Measurements from ENCODE around the gene JAKMIP2.

Gene JAKMIP2

DNA sequence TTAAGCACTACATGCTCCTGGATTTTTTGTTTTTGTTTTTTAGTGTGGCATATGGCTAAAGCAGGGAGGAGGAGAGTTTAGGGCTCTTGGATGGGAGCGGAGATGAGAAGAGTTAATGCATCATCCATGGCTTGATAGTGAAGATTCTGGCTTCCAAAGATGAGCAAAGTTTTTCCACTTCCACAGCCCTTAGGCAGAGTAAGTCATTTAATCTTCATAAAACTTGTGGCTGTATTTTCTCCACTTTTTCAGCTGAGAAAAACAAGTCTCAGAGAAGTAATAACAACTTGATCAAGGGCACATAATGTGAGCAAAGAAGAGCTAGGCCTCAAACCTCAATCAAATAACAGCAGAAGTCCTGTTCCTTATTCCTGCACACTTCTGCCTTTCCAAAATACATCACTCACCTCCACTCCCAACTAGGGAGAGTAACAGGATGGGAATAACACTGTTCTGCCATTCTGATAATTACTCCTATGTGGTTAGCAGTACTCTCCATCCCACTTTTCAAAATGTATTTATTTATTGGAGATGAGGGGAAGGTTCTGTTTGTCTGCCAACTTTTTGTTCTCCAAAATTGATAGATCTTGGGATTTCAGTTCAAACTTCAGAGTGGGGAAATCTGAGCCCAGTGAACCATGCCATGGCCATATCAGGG, 218.9 kb downstream of the JAKMIP2 start:
- no peaks in the 10 kb centered on the region for H3K4me1 ChIP-seq (ENCODE audit: control insufficient read depth, insufficient read depth, low read length)
- ChIA-PET POLR2A (no interaction called here), CTCF (interaction anchor here (0.9 to 2.8 kb wide), 3 partner anchors 14 to 109 kb away, joined by 3 to 17 read pairs (median 3); no protein-coding TSS in a partner anchor)

DNA sequence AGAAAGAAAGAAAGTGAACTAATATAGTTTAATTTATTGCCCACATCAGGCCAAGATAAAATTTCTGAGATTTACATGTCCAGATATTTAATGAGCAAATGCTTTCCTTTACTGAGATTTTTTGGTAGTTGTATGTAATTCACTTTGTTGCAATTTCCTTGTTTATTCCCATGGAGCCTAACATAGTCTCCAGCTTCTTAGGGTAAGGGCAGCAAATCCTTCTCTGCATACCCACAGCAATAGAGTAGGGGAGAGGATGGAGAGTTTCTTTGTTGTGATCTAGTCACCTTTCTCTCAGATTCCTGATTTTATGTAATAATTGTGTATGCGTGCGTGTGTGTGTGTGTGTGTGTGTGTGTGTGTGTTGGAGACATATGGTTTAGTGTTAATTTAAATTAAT, 221.1 kb downstream of the JAKMIP2 start:
- H3K4me3 ChIP-seq (ENCODE audit: low read depth, low read length): no peak overlapping the region
- H3K4me1 ChIP-seq (ENCODE audit: control insufficient read depth, insufficient read depth, low read length): no peaks in the 10 kb centered on the region
- no peaks in the 10 kb centered on the region for H3K9me3 ChIP-seq (ENCODE audit: control insufficient read depth, insufficient read depth, low read depth, low read length)
- H3K27ac ChIP-seq (ENCODE audit: extremely low read depth, low read depth, low read length): no peak overlapping the region
- TF ChIP-seq ZNF629 (tag by site-specific recombination; IDR thresholded peaks at IDR 0.05): no peak
- ChIA-PET CTCF (interaction anchor here (0.7 to 4.3 kb wide), 5 partner anchors 15 to 595 kb away, joined by 3 to 51 read pairs (median 3); no protein-coding TSS in a partner anchor), POLR2A (no interaction called here)
- no peaks in the 10 kb centered on the region for H3K36me3 ChIP-seq (ENCODE audit: control insufficient read depth in 2 of 2, insufficient read depth in 1 of 2, low read length in 2 of 2)

More for the DNA sequence above, 218.9 kb downstream of the JAKMIP2 start:
- TF ChIP-seq MEIS1 (CRISPR knock-in tag; IDR thresholded peaks at IDR 0.05; ENCODE audit: borderline replicate concordance) (no peak), ZNF37A (tag by site-specific recombination; IDR thresholded peaks at IDR 0.05) (no peak)
- no peaks in the 10 kb centered on the region for H3K36me3 ChIP-seq (ENCODE audit: control insufficient read depth in 2 of 2, insufficient read depth in 1 of 2, low read length in 2 of 2)
- H3K27ac ChIP-seq (ENCODE audit: extremely low read depth, low read depth, low read length): no peak overlapping the region
- H3K9me3 ChIP-seq (ENCODE audit: control insufficient read depth, insufficient read depth, low read depth, low read length): no peaks in the 10 kb centered on the region
- H3K4me3 ChIP-seq (ENCODE audit: low read depth, low read length): no peak overlapping the region

DNA sequence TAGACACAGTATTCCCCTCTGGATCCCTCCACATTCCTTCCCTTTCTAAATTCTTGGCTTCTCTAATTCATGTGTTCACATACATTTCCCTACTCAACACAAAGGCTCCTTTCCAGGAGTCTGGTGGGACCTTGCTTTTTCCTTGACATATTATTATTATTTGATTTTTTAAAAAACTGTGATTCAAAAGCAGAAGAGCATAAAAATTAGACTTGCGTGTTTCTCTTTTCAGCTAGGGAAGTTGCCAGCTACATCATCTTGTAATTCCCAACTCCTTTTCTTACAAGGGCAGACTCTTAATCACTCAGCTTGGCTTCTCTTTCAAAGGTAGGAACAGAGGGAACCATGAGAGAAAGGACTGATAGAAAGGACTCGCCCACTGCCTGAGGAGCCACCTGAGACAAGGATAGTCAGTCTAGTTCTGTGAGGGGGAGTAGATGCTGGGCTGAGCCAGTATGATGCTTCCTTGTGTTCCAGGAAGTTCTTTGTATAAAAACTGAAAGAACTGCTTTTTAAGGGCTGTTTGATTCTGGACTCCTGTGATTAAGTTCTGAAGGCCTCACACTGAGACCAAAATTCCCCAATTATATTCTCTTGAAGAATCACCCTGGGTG, 221.7 kb downstream of the JAKMIP2 start:
- H3K9me3 ChIP-seq (ENCODE audit: control insufficient read depth, insufficient read depth, low read depth, low read length): no peaks in the 10 kb centered on the region
- ChIA-PET POLR2A (no interaction called here), CTCF (interaction anchor here (0.6 to 4.3 kb wide), 14 partner anchors 8 to 595 kb away, joined by 3 to 51 read pairs (median 4); no protein-coding TSS in a partner anchor)
- H3K4me1 ChIP-seq (ENCODE audit: control insufficient read depth, insufficient read depth, low read length): no peaks in the 10 kb centered on the region
- TF ChIP-seq, protein P1, sequence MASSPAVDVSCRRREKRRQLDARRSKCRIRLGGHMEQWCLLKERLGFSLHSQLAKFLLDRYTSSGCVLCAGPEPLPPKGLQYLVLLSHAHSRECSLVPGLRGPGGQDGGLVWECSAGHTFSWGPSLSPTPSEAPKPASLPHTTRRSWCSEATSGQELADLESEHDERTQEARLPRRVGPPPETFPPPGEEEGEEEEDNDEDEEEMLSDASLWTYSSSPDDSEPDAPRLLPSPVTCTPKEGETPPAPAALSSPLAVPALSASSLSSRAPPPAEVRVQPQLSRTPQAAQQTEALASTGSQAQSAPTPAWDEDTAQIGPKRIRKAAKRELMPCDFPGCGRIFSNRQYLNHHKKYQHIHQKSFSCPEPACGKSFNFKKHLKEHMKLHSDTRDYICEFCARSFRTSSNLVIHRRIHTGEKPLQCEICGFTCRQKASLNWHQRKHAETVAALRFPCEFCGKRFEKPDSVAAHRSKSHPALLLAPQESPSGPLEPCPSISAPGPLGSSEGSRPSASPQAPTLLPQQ (tag by site-specific recombination; IDR thresholded peaks at IDR 0.05): no peak
- no peak for TF ChIP-seq OVOL3 (tag by site-specific recombination; IDR thresholded peaks at IDR 0.05)
- TF ChIP-seq ZNF404 (tag by site-specific recombination; IDR thresholded peaks at IDR 0.05): no peak
- no peak for TF ChIP-seq MZF1 (tag by site-specific recombination; IDR thresholded peaks at IDR 0.05; ENCODE audit: borderline replicate concordance)
- no peak for TF ChIP-seq ZNF549 (tag by site-specific recombination; IDR thresholded peaks at IDR 0.05)
- TF ChIP-seq ZNF133 (tag by site-specific recombination; IDR thresholded peaks at IDR 0.05): no peak
- no peak for TF ChIP-seq KLF1 (tag by site-specific recombination; IDR thresholded peaks at IDR 0.05)
- no peak overlapping the region for H3K27ac ChIP-seq (ENCODE audit: extremely low read depth, low read depth, low read length)
- no peaks in the 10 kb centered on the region for H3K36me3 ChIP-seq (ENCODE audit: control insufficient read depth in 2 of 2, insufficient read depth in 1 of 2, low read length in 2 of 2)
- H3K4me3 ChIP-seq (ENCODE audit: low read depth, low read length): no peak overlapping the region

DNA sequence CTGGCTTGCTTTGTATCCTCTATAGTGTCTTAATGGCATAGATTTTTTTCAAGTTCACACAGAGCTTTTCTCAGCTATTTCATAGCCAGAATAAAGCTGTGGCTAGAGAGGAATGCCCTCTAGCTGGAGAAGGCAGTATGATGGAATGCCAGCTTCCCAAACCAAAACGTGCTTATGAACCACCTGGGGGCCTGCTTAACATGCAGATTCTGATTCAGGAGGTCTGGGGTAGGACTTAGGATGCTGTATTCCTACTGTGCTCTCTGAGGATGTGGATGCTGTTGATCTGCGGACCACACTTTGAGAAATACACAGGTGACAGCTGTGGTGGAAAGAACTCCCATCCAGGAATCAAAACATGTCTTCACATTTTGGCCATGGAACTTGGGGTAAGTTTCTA, 222.8 kb downstream of the JAKMIP2 start:
- no peaks in the 10 kb centered on the region for H3K36me3 ChIP-seq (ENCODE audit: control insufficient read depth in 2 of 2, insufficient read depth in 1 of 2, low read length in 2 of 2)
- TF ChIP-seq, protein P2, sequence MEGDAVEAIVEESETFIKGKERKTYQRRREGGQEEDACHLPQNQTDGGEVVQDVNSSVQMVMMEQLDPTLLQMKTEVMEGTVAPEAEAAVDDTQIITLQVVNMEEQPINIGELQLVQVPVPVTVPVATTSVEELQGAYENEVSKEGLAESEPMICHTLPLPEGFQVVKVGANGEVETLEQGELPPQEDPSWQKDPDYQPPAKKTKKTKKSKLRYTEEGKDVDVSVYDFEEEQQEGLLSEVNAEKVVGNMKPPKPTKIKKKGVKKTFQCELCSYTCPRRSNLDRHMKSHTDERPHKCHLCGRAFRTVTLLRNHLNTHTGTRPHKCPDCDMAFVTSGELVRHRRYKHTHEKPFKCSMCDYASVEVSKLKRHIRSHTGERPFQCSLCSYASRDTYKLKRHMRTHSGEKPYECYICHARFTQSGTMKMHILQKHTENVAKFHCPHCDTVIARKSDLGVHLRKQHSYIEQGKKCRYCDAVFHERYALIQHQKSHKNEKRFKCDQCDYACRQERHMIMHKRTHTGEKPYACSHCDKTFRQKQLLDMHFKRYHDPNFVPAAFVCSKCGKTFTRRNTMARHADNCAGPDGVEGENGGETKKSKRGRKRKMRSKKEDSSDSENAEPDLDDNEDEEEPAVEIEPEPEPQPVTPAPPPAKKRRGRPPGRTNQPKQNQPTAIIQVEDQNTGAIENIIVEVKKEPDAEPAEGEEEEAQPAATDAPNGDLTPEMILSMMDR (tag by site-specific recombination; IDR thresholded peaks at IDR 0.05): peak; percentile 41; the same call in 1 of the 2 replicates
- TF ChIP-seq ZNF146 (tag by site-specific recombination; IDR thresholded peaks at IDR 0.05): no peak
- TF ChIP-seq, protein P3, sequence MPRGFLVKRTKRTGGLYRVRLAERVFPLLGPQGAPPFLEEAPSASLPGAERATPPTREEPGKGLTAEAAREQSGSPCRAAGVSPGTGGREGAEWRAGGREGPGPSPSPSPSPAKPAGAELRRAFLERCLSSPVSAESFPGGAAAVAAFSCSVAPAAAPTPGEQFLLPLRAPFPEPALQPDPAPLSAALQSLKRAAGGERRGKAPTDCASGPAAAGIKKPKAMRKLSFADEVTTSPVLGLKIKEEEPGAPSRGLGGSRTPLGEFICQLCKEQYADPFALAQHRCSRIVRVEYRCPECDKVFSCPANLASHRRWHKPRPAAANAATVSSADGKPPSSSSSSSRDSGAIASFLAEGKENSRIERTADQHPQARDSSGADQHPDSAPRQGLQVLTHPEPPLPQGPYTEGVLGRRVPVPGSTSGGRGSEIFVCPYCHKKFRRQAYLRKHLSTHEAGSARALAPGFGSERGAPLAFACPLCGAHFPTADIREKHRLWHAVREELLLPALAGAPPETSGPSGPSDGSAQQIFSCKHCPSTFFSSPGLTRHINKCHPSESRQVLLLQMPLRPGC (tag by site-specific recombination; IDR thresholded peaks at IDR 0.05): no peak
- no peaks in the 10 kb centered on the region for H3K9me3 ChIP-seq (ENCODE audit: control insufficient read depth, insufficient read depth, low read depth, low read length)
- ChIA-PET CTCF (interaction anchor here (0.6 to 4.3 kb wide), 28 partner anchors 9 to 1026 kb away, joined by 3 to 51 read pairs (median 4); partner anchors contain the start of gene DPYSL3), POLR2A (interaction anchor here (1.8 kb wide), 1 partner anchor 106 kb away, joined by 4 read pairs; no protein-coding TSS in a partner anchor)
- no peak overlapping the region for H3K27ac ChIP-seq (ENCODE audit: extremely low read depth, low read depth, low read length)
- H3K4me3 ChIP-seq (ENCODE audit: low read depth, low read length): no peak overlapping the region
- H3K4me1 ChIP-seq (ENCODE audit: control insufficient read depth, insufficient read depth, low read length): no peaks in the 10 kb centered on the region
